Measurements from ENCODE around the gene DHRSX.
"Not testable (repeated sequence)": the region's sequence is repeated elsewhere in the genome, so short reads cannot be mapped to it uniquely, and the experiment has no call there.

DHRSX gene

GRCh38 chrX:2456091-2456490 lies 44.7 kb downstream of the DHRSX start:
- DNase-seq (ENCODE audit: low read depth): not testable (repeated sequence)

GRCh38 chrX:2454620-2455019 lies 46.2 kb downstream of the DHRSX start:
- not testable (repeated sequence) for DNase-seq (ENCODE audit: low read depth)

GRCh38 chrX:2452799-2453198 lies 48.0 kb downstream of the DHRSX start:
- DNase-seq (ENCODE audit: low read depth): no peak

- no peak for DNase-seq (ENCODE audit: low read depth)
These were observed 48.4 kb downstream of the DHRSX start for GRCh38 chrX:2452317-2452784.

GRCh38 chrX:2451501-2452316 lies 49.1 kb downstream of the DHRSX start:
- no peak for DNase-seq (ENCODE audit: low read depth)

- no peak for DNase-seq (ENCODE audit: low read depth)
These were observed 50.1 kb downstream of the DHRSX start for GRCh38 chrX:2450681-2451080.

- no peak for DNase-seq (ENCODE audit: low read depth)
These were observed 51.5 kb downstream of the DHRSX start for GRCh38 chrX:2449135-2449886.

- no peak for DNase-seq (ENCODE audit: low read depth)
These were observed 53.3 kb downstream of the DHRSX start for GRCh38 chrX:2447484-2447883.

GRCh38 chrX:2446815-2447214 lies 54.0 kb downstream of the DHRSX start:
- DNase-seq (ENCODE audit: low read depth): no peak

- no peak for DNase-seq (ENCODE audit: low read depth)
These were observed 54.8 kb downstream of the DHRSX start for GRCh38 chrX:2445662-2446623.

- DNase-seq (ENCODE audit: low read depth): no peak
These were observed 58.1 kb downstream of the DHRSX start for GRCh38 chrX:2442694-2443093.

GRCh38 chrX:2441466-2441865 lies 59.3 kb downstream of the DHRSX start:
- DNase-seq (ENCODE audit: low read depth): no peak

- no peak for DNase-seq (ENCODE audit: low read depth)
These were observed 61.2 kb downstream of the DHRSX start for GRCh38 chrX:2439613-2440012.

- no peak for DNase-seq (ENCODE audit: low read depth)
These were observed 65.3 kb downstream of the DHRSX start for GRCh38 chrX:2435465-2435864.

- no peak for DNase-seq (ENCODE audit: low read depth)
These were observed 66.3 kb downstream of the DHRSX start for GRCh38 chrX:2434270-2435163.

GRCh38 chrX:2432298-2432863 lies 68.4 kb downstream of the DHRSX start:
- no peak for DNase-seq (ENCODE audit: low read depth)

GRCh38 chrX:2430265-2430825 lies 70.4 kb downstream of the DHRSX start:
- DNase-seq (ENCODE audit: low read depth): no peak

- no peak for DNase-seq (ENCODE audit: low read depth)
These were observed 73.0 kb downstream of the DHRSX start for GRCh38 chrX:2427737-2428136.

GRCh38 chrX:2427147-2427546 lies 73.6 kb downstream of the DHRSX start:
- DNase-seq (ENCODE audit: low read depth): no peak

- no peak for DNase-seq (ENCODE audit: low read depth)
These were observed 74.4 kb downstream of the DHRSX start for GRCh38 chrX:2426289-2426882.
